ENCODE measurements around the gene TAC3.
"Not testable (repeated sequence)": the region's sequence is repeated elsewhere in the genome, so short reads cannot be mapped to it uniquely, and the experiment has no call there.

The TAC3 gene

GRCh38 chr12:57016348-57016747 lies at the start of gene TAC3:
TSS of gene TAC3 (minus strand) at chr12:57016529. CDS start at chr12:57015797, 732 bp downstream.
- DNase-seq (ENCODE audit: low spot score), result no peak

DNA sequence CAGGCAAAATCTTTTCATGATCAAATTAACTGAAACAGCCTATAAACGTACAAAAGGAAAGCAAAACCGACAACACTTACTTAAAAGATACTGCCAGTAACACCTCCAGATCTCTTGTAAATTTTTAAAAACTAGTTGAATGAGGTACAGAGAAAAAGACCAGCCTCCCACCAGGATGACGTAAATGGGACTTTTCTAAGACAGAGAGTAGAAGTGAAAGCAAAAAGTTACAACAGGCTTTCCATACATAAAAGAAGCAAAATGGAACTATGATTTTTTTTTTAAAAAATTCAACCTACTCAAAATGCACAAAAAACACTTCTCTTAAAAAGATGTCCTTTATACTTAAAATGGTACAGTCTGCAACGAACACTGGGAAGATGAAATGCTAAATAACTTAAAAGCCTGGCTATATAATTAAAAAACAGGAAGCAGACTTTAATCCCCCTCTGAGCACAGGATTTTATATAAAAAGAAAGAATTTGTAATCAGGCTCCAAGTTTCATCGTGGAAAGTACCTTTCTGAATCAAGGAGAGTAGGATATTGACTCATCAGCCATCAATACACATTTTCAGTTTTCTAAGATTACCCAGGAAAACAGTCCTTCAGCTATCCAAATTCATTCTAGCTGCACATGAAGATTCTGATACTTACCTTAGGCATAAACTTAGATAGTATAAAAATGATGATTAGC lies 47.8 kb upstream of the TAC3 start:
- peak; percentile 71 for DNase-seq (ENCODE audit: low spot score)

DNA sequence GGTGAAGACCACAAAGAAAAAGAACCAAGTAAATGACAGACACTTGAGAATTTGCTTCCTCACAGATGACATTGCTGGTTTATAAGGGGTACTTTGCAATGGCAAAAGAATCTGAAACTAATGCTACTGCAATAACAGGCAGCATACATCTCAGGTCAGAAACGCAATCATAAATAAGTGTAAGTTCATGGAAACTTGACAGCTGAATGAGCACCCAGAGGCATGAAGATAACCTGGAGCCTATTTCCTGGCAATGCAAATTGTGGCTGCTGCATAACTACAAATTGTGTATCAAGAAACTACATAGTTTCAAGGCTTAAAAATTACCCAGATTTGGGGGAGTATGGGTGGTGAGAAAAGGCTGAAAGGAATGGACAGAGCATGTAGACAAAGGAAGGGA lies 42.1 kb upstream of the TAC3 start:
- no peak for DNase-seq (ENCODE audit: low spot score)

DNA sequence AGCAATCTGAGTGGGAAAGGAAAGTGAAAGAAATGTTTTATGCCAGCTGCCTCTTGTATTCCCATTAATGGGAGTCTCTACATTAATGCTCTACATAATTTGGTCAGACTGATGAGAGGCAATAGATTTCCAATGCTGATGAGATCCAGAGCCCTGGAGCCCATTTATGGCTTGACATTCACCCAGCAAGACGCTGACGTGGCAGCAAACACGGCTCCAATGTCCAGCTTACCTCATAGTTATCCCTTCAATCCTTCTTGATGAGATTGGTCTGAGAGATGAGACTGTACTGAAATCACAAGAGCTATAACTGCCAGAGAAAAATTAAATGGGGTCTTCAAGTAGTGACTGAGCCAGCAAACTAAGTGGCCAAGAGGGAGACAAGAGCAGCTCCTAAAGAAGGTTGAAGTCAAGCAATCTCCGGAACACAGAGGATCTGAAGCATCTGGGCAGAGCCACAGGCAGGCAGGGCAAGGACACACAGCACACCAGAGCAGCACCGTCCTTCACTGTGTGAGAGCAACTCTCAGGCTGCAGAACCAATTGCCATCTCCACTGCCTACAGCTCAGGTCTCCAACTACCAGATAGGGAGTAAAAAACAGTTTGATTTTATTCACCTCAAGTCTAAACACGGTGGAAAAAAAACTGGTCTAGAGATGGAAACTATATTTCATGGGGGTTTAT lies 40.9 kb upstream of the TAC3 start:
- no peak for DNase-seq (ENCODE audit: low spot score)

DNA sequence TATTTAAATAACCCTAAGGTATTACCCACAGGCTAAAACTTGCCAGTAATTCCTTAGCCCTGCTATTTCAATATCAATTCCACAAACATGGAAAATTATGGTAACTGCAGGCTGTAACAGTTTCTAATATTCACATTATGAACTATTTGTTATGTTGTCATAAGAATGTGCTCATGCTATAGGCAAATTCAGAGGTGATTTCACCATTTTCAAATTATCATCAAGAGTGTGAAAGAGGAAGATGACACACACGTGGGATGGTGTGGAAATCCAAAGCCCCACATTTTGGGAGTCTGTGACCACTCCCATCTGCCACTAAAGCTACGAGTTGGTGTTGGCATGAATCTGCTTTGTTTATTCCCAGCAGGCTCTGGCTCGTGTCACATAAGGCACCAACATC lies 39.5 kb upstream of the TAC3 start:
- DNase-seq (ENCODE audit: low spot score), result no peak

DNA sequence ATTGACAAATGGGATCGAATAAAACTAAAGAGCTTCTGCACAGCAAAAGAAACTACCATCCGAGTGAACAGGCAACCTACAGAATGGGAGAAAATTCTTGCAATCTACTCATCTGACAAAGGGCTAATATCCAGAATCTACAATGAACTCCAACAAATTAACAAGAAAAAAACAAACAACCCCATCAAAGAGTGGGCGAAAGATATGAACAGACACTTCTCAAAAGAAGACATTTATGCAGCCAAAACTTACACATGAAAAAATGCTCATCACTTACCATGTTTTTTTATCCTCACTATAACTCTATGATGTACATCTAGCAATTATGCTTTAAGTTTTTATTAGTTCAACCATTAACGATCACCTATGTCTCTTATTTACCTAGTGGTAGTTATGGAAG lies 37.6 kb upstream of the TAC3 start:
- DNase-seq (ENCODE audit: low spot score), result not testable (repeated sequence)

GRCh38 chr12:57053146-57053545 lies 36.8 kb upstream of the TAC3 start:
- DNase-seq (ENCODE audit: low spot score), result not testable (repeated sequence)

- no peak for DNase-seq (ENCODE audit: low spot score)
Observed at GRCh38 chr12:57051011-57051410, 34.7 kb upstream of the TAC3 start.

DNA sequence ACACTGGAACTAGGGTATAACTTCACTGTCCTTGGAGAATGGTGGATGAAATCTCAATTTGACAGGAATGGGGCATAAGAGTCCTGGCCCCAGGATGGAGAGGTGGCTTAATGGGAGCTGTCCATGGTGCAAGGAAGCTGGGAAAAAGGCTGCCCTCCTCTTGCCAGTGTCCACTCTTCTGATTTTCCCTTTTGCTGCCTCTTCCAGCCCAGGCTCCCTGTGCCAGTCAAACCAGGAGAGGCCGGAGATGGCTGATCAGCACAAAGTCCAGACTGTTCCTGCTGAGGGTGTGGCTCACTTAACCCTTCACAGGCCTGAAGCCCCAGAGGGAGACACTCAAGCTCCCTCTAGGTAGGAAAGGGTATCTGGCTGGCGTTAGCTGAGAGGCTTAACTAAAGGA lies 33.6 kb upstream of the TAC3 start, which contains the start of gene MYO1A:
TSS of gene MYO1A (minus strand) at position 240 of the 400 bp plus-strand sequence. CDS start 1,806 bp downstream, outside the sequence.
- DNase-seq (ENCODE audit: low spot score), result no peak

GRCh38 chr12:57049119-57049446 lies 32.8 kb upstream of the TAC3 start:
- DNase-seq (ENCODE audit: low spot score), result no peak

- no peak for DNase-seq (ENCODE audit: low spot score)
Observed at GRCh38 chr12:57048423-57049118, 32.2 kb upstream of the TAC3 start.

DNA sequence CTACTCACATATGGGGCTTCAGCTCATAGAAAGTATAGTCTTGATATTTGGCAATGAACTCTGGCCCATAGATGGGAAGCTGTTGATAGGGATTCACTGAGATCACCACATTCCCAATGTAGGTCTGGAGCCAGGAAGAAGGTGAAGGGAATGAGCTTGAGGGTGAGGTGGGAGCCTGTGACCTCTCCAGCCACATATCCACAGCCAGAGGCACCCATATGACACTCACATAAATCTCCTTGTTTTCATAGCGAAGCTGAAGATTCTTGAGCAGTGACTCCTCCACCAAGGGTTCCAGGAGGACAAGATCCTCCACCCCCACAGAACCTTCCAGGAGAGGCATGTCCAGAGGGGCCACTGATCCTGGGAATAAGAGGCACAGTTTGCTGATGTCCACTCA lies 31.7 kb upstream of the TAC3 start:
- no peak for DNase-seq (ENCODE audit: low spot score)

- peak; percentile 34 for DNase-seq (ENCODE audit: low spot score)
Observed at GRCh38 chr12:57046947-57047890, 30.9 kb upstream of the TAC3 start.

- DNase-seq (ENCODE audit: low spot score), result no peak
Observed at GRCh38 chr12:57046086-57046791, 29.9 kb upstream of the TAC3 start.

DNA sequence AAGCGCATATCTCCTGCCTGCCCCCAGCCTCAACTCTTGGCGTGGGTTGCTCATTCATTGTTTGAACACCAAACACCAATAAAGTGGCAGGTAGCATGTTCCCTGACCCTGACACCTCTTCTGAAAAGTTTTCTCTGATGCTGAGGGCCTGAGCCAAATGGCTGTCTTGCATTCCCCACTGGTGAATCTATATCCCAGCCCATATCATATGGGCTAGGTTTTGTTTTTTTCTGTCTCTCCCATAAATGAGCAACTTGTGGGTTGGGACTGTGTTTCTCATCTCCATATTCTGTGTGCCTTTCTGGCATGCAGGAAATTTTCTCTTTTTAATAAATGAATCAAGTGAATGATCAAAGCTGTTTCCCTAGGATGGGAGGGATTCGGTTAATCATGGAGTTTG lies 28.6 kb upstream of the TAC3 start:
- DNase-seq (ENCODE audit: low spot score), result no peak

DNA sequence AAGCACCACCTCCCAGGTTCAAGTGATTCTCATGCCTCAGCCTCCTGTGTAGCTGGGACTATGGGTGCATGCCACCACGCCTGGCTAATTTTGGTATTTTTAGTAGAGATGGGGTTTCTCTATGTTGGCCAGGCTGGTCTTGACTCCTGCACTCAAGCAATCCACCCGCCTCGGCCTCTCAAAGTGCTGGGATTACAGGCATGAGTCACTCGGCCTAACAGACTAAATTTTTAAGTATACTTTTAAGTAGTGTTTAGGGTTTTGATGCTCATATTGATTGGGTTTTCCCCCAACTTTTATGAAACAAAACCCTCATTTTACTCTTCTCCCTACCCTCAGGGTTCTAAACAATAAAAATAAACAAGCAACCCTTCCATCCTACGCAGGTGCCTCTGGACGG lies 28.1 kb upstream of the TAC3 start:
- DNase-seq (ENCODE audit: low spot score), result no peak

DNA sequence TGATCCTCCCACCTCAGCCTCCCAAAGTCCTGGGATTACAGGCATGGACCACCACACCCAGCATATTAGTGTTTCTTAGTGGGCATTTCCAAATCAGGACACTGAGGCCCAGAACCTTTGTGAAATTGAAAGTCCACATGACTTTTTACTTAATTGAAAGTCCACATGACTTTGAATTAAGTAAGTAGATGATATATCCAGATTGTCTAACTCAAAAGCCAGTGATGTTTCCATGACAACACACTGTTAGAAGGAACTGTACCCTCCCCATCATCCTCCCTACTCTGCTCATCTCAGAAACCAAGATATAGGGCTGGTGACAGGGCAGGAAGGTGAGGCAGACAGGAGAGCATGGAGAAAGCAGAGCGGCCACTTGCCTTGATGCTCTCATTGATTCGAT lies 26.4 kb upstream of the TAC3 start:
- no peak for DNase-seq (ENCODE audit: low spot score)

DNA sequence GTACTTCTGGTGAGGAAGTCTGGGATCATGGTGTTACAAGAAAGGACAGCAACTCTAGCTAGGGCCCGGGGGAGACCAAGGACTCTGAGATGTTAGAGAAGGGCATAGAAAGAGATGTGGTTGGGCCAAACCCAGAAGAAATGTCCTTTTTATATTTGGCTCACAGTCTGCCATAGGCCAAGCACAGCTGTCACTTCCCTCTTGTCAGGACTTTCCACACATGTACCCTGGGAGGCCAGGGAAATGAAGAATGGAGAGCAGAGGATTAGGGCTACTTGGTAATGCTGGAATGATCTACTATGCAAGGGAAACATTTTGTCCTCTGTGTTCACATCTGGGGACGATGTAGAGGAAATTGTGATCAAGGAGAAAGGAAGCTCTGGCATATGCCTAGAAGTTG lies 24.4 kb upstream of the TAC3 start:
- DNase-seq (ENCODE audit: low spot score), result no peak

DNA sequence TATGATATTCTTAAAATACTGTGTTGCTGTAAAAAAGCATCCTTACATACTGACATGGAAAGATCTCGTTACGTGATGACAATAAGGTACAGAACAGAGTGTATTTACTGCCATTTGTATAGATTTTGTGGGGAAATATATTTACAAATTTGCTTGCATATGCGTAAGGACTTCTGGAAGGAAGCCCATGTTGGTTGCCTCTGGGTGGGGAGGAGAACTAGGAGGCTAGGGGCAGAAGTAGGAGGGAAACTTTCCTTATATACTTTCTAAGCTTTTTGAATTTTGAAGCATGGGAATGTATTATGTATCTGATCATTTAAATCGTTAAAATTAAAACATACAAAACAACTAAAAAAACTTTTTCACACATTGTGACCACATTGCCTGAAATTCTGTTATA lies 23.9 kb upstream of the TAC3 start:
- DNase-seq (ENCODE audit: low spot score), result no peak

GRCh38 chr12:57039016-57039798 lies 22.9 kb upstream of the TAC3 start:
- DNase-seq (ENCODE audit: low spot score), result no peak

DNA sequence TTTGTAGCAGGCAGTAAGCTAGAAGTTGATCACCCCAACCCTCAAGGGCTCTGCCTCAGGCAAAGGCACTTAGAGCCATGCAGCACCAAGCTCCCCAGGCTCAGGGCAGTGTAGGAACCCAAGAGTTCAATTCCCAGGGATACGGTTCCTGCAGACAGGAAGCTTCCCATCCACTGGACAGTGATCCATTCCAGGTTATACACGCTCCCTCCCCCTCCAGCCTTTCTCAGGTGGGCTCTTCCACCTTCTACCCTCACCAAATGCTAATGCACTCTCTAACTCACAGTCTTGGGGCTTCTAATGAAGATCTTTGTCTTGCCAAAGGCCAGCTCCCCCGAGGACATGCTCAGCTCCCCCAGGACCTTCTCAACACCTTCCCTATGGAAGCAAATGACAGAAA lies 20.9 kb upstream of the TAC3 start:
- no peak for DNase-seq (ENCODE audit: low spot score)

Data from CD4-positive, alpha-beta T cell treated with Interleukin-2 at 100 ng/mL for 4 hours (primary cell).